GM18867 (cell line): ENCODE results near the gene ARL6IP4.
A peak's percentile ranks its signal among the peaks of the same experiment; 100 is the strongest.
"Not testable (repeated sequence)": the region's sequence is repeated elsewhere in the genome, so short reads cannot be mapped to it uniquely, and the experiment has no call there.

Experiments used
- ATAC-seq: cut with Tn5 transposase; IDR thresholded peaks from one replicate; pipeline ENCODE4 v1.9.1; 2021; ENCODE audit warnings: mild to moderate bottlenecking, moderate library complexity; ENCODE audit not compliant: unreplicated experiment

ARL6IP4 gene

GRCh38 chr12:122980183-122981035 lies at the start of gene ARL6IP4:
Gene ARL6IP4, plus strand, starts transcription at chr12:122980681. Its CDS starts 459 bp downstream, at chr12:122981140.
- peak; percentile 62 for ATAC-seq

GRCh38 chr12:122932207-122932606 lies 48.3 kb upstream of the ARL6IP4 start:
- no peak for ATAC-seq

- no peak for ATAC-seq
These were observed 45.8 kb upstream of the ARL6IP4 start for GRCh38 chr12:122934722-122935121.

- ATAC-seq, result no peak
These were observed 45.2 kb upstream of the ARL6IP4 start for GRCh38 chr12:122935318-122935717.

- no peak for ATAC-seq
These were observed 42.8 kb upstream of the ARL6IP4 start for GRCh38 chr12:122937622-122938091.

DNA sequence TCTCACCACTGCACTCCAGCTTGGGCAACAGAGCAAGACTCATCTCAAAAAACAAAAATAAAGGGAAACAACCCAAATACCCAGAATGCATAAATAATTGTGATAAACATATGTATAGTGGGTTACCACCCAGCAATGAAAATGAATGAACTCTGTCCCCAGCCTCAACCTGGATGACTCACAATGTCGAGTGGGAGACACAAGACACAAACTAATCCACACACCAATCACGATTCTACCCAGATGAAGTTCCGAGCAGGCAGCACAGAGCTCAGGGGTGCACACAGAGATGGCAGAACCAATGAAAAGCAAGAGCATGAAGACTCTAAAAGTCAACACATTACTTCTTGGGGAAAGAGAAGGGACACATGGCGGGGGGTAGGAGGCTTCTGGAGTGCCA lies 41.4 kb upstream of the ARL6IP4 start:
- ATAC-seq, result no peak

DNA sequence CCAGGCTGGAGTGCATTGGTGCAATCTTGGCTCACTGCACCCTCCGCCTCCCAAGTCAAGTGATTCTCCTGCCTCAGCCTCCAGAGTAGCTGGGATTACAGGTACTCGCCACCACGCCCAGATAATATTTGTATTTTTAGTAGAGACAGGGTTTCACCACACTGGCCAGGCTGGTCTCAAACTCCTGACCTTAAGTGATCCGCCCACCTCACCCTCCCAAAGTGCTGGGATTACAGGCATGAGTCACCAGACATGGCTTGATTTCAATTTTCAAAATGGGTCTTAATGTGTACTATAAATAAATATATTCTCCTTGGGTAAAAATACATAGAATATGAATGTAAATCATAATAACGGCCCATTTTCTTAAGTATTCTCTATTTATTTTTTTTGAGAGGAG lies 39.1 kb upstream of the ARL6IP4 start:
- not testable (repeated sequence) for ATAC-seq

- ATAC-seq, result no peak
These were observed 37.8 kb upstream of the ARL6IP4 start for GRCh38 chr12:122942637-122943036.

GRCh38 chr12:122943196-122943595 lies 37.3 kb upstream of the ARL6IP4 start:
- no peak for ATAC-seq

DNA sequence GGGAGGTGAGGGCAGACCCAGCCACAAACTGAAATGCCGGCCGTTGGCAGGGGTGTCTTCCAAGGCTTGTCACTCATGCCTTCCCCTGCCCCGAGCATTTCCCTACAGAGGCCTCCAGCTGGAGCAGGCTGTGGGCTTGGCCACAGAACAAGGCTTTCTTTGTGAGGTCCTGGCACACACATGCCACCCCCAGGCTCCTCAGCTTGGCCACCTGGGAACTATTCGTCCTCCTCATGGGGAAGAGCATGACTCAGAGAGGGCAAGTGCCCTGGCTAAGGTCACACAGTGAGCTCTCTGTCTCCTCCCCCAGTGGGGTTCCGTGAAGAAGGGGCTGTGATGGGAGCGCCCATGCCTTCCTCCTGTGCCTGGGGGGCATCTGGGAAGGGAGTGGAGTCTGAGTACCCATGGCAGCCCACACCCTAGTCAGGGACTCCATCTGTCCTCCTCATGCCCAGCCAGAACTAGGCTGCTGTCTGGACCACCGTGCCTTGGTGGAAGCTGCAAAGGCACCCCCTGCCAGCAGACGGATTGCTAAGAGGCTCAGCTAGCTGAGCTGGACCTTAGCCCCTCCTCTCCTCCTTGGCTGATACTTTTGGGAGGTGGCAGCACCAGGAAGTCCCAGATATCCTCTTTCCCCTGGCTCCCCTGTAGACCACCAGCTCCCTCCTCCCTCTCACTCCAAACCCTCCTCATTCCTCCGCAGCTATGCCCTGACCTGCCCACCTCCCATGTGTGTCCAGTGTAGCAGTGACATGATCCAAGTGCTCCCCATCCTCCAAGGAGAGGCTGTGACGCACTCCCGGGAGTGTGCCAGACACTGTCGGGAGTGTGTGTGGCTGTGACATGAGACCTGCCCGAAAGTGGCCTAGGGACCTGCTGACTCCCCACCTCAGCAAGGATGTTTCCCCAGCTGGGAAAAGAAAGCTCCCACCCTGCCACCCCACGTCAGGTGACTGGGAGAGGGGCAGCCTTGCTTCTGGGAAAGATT lies 35.6 kb upstream of the ARL6IP4 start:
- no peak for ATAC-seq

- peak; percentile 63 for ATAC-seq
These were observed 33.7 kb upstream of the ARL6IP4 start for GRCh38 chr12:122946690-122947341.

DNA sequence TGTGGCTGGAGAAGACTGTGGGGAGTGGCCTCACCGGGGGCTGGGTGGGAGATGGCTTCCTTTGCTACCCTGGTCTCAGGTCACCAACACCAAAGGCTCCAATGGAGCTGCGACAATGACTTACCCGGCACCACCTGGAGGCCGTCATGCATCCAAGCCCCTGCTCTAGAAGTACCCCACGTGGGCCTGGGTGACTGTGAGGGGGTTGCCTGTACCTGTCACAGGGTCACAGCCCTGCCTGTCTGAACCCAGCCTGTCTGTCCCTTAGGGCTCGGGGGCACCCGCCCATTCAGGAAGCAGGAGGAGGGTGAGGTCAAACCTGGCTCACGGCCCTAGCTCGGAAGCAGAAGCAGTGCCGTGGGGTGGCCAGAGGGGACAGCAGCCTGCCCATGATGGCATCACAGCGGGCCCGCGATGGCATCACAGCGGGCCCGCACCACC lies 33.1 kb upstream of the ARL6IP4 start:
- ATAC-seq, result peak; percentile 5

- no peak for ATAC-seq
These were observed 31.9 kb upstream of the ARL6IP4 start for GRCh38 chr12:122948605-122949004.

DNA sequence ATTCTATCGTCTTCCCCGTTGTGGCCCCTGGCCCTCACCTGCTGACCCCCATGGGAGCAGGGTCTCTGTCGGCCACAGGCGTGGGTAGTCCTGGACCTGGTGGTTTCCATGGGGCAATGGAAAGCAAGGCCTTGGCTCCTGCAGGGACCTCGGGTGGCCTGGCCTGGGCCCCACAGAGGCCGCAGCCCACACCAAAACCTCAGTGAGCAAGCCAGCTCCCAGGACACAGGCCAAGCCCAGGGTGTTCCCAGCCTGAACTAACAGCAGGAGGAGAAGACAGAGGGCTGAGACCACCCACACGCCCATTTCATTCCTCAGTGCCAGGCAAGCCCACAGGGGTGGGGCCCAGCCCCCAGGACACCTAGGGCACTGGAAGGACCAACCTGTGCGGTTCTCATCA lies 31.1 kb upstream of the ARL6IP4 start:
- ATAC-seq, result no peak

- ATAC-seq, result no peak
These were observed 30.4 kb upstream of the ARL6IP4 start for GRCh38 chr12:122949816-122950675.

DNA sequence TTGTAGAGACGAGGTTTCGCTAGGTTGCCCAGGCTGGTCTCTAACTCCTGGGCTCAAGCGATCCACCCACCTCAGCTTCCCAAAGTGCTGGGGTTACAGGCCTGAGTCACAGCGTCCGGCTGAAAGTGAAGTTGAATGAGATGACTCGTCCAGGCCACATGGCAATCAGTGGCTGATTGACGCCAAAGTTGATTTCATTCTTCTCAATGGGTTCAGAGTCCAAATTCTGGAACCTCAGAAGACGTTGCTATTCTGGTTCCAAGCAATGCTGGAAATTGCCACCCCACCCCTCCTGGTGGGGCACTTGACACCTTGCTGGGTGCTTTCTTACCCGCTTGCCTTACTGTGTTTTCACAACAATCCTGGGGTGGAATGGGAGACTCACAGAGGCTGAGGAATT lies 29.1 kb upstream of the ARL6IP4 start:
- ATAC-seq, result no peak

GRCh38 chr12:122951979-122952892 lies 28.2 kb upstream of the ARL6IP4 start:
- ATAC-seq, result peak; percentile 78

- ATAC-seq, result no peak
These were observed 25.3 kb upstream of the ARL6IP4 start for GRCh38 chr12:122955156-122955555.

- no peak for ATAC-seq
These were observed 24.4 kb upstream of the ARL6IP4 start for GRCh38 chr12:122956035-122956434.
